Endothelial cell (in vitro differentiated cells): ENCODE data around the gene PIGO. TPM values are rescaled to one million over a fixed set of nuclear protein-coding genes. Genes with fewer than 3 reads are reported as not detected.

Experiments
- DNase-seq: peaks from one replicate; pipeline ENCODE4 v3.0.0; 2021; ENCODE audit warnings: low spot score
- H3K27ac Mint-ChIP-seq: one replicate; pipeline ENCODE4 v1.8.0; 2021; ENCODE audit warnings: mixed read lengths, inconsistent platforms; ENCODE audit not compliant: unreplicated experiment
- H3K27me3 Mint-ChIP-seq: one replicate; pipeline ENCODE4 v1.8.0; 2021; ENCODE audit warnings: mild to moderate bottlenecking, moderate library complexity, mixed read lengths, inconsistent platforms; ENCODE audit not compliant: unreplicated experiment
- H3K36me3 Mint-ChIP-seq: one replicate; pipeline ENCODE4 v1.8.0; 2021; ENCODE audit warnings: mild to moderate bottlenecking, low read depth, mixed read lengths, inconsistent platforms; ENCODE audit not compliant: unreplicated experiment
- H3K4me1 Mint-ChIP-seq: one replicate; pipeline ENCODE4 v1.8.0; 2021; ENCODE audit warnings: mild to moderate bottlenecking, mixed read lengths, inconsistent platforms; ENCODE audit not compliant: unreplicated experiment
- H3K4me3 Mint-ChIP-seq: one replicate; pipeline ENCODE4 v1.8.0; 2021; ENCODE audit warnings: mild to moderate bottlenecking, mixed read lengths, inconsistent platforms; ENCODE audit not compliant: unreplicated experiment
- H3K9me3 Mint-ChIP-seq: one replicate; pipeline ENCODE4 v1.8.0; 2021; ENCODE audit warnings: mixed read lengths, inconsistent platforms; ENCODE audit not compliant: unreplicated experiment
- CTCF ChIP-seq: fragments of 200-600 bp; sonication (generic); IDR thresholded peaks from one replicate; pipeline ENCODE4 v1.5.0; 2021; ENCODE audit warnings: antibody characterized with exemption; ENCODE audit not compliant: unreplicated experiment
- total RNA-seq: library from RNA; stranded (reverse); fragmentation: NEBNext Ultra II Directional; extraction: Animal tissue kit (Norgen Biotek cat#: 25700); gene quantifications from one replicate; pipeline ENCODE4 v1.2.1, GENCODE V29; 2021; ENCODE audit not compliant: unreplicated experiment

The PIGO gene
- total RNA-seq, 1 donor from 2014 or later: 20.3 TPM

- H3K36me3 Mint-ChIP-seq: peaks cover 33% of the 10 kb centered on the region
- peak overlapping the region; percentile 27 for H3K4me3 Mint-ChIP-seq
- no peak overlapping the region for H3K27ac Mint-ChIP-seq
- peaks cover 29% of the 10 kb centered on the region for H3K4me1 Mint-ChIP-seq
- no peak for TF ChIP-seq CTCF
- DNase-seq: no peak
- peaks cover 19% of the 10 kb centered on the region for H3K27me3 Mint-ChIP-seq
- no peaks in the 10 kb centered on the region for H3K9me3 Mint-ChIP-seq
Measured at GRCh38 chr9:35106343-35106730, 9.9 kb upstream of the PIGO start.

- no peaks in the 10 kb centered on the region for H3K9me3 Mint-ChIP-seq
- peaks cover 22% of the 10 kb centered on the region for H3K27me3 Mint-ChIP-seq
- H3K4me3 Mint-ChIP-seq: peak overlapping the region; percentile 27
- peaks cover 39% of the 10 kb centered on the region for H3K36me3 Mint-ChIP-seq
- no peak for DNase-seq
- peaks cover 30% of the 10 kb centered on the region for H3K4me1 Mint-ChIP-seq
- H3K27ac Mint-ChIP-seq: peak overlapping the region; percentile 72
- no peak for TF ChIP-seq CTCF
Measured at GRCh38 chr9:35105571-35106342, 9.4 kb upstream of the PIGO start.

GRCh38 chr9:35105126-35105525 is 8.7 kb upstream of the PIGO start:
- DNase-seq: no peak
- H3K36me3 Mint-ChIP-seq: peaks cover 44% of the 10 kb centered on the region
- no peak overlapping the region for H3K27ac Mint-ChIP-seq
- H3K4me3 Mint-ChIP-seq: no peak overlapping the region
- H3K4me1 Mint-ChIP-seq: peaks cover 27% of the 10 kb centered on the region
- TF ChIP-seq CTCF: no peak
- H3K9me3 Mint-ChIP-seq: no peaks in the 10 kb centered on the region
- peaks cover 24% of the 10 kb centered on the region for H3K27me3 Mint-ChIP-seq

- DNase-seq: no peak
- H3K4me1 Mint-ChIP-seq: peaks cover 26% of the 10 kb centered on the region
- no peak for TF ChIP-seq CTCF
- peaks cover 47% of the 10 kb centered on the region for H3K36me3 Mint-ChIP-seq
- peak overlapping the region; percentile 100 for H3K27ac Mint-ChIP-seq
- peaks cover 23% of the 10 kb centered on the region for H3K27me3 Mint-ChIP-seq
- no peaks in the 10 kb centered on the region for H3K9me3 Mint-ChIP-seq
- no peak overlapping the region for H3K4me3 Mint-ChIP-seq
Measured at GRCh38 chr9:35104586-35104985, 8.2 kb upstream of the PIGO start.

- peaks cover 49% of the 10 kb centered on the region for H3K36me3 Mint-ChIP-seq
- H3K27ac Mint-ChIP-seq: peak overlapping the region; percentile 100
- TF ChIP-seq CTCF: no peak
- H3K27me3 Mint-ChIP-seq: peaks cover 24% of the 10 kb centered on the region
- H3K4me3 Mint-ChIP-seq: peak overlapping the region; percentile 97
- no peak for DNase-seq
- no peaks in the 10 kb centered on the region for H3K9me3 Mint-ChIP-seq
- H3K4me1 Mint-ChIP-seq: peaks cover 26% of the 10 kb centered on the region
Measured at GRCh38 chr9:35103660-35104191, 7.3 kb upstream of the PIGO start.
